ENCODE data around the gene ANKRD60.
A peak's percentile ranks its signal among the peaks of the same experiment; 100 is the strongest.

ANKRD60 gene

GRCh38 chr20:58222446-58222845, 6.0 kb downstream of the ANKRD60 start:
- no peak for DNase-seq

GRCh38 chr20:58219342-58219700, 9.1 kb downstream of the ANKRD60 start:
- DNase-seq, result no peak

- no peak for DNase-seq
Measured at GRCh38 chr20:58218665-58219341, 9.7 kb downstream of the ANKRD60 start.

GRCh38 chr20:58216334-58216733, 12.1 kb downstream of the ANKRD60 start:
- DNase-seq, result no peak

GRCh38 chr20:58215116-58215515, 13.3 kb downstream of the ANKRD60 start:
- DNase-seq, result no peak

- no peak for DNase-seq
Measured at GRCh38 chr20:58214310-58214709, 14.1 kb downstream of the ANKRD60 start.

GRCh38 chr20:58213716-58214115, 14.7 kb downstream of the ANKRD60 start:
- no peak for DNase-seq

GRCh38 chr20:58213121-58213520, 15.3 kb downstream of the ANKRD60 start:
- no peak for DNase-seq

- DNase-seq, result no peak
Measured at GRCh38 chr20:58212636-58213035, 15.8 kb downstream of the ANKRD60 start.

GRCh38 chr20:58210398-58210747, 18.1 kb downstream of the ANKRD60 start:
- no peak for DNase-seq

GRCh38 chr20:58209652-58210397, 18.6 kb downstream of the ANKRD60 start:
- DNase-seq, result peak; percentile 61

- no peak for DNase-seq
Measured at GRCh38 chr20:58208944-58209343, 19.5 kb downstream of the ANKRD60 start.

- no peak for DNase-seq
Measured at GRCh38 chr20:58205850-58206249, 22.6 kb downstream of the ANKRD60 start.

GRCh38 chr20:58202044-58202443, 26.4 kb downstream of the ANKRD60 start:
- DNase-seq, result no peak

GRCh38 chr20:58201616-58202015, 26.8 kb downstream of the ANKRD60 start:
- DNase-seq, result no peak

- no peak for DNase-seq
Measured at GRCh38 chr20:58199469-58199868, 29.0 kb downstream of the ANKRD60 start.

GRCh38 chr20:58198901-58199355, 29.5 kb downstream of the ANKRD60 start:
- no peak for DNase-seq

- DNase-seq, result no peak
Measured at GRCh38 chr20:58198384-58198783, 30.1 kb downstream of the ANKRD60 start.

- DNase-seq, result no peak
Measured at GRCh38 chr20:58197185-58197469, 31.3 kb downstream of the ANKRD60 start.

GRCh38 chr20:58196402-58197184, 31.9 kb downstream of the ANKRD60 start:
- no peak for DNase-seq

- DNase-seq, result no peak
Measured at GRCh38 chr20:58195047-58195446, 33.4 kb downstream of the ANKRD60 start.

GRCh38 chr20:58194175-58194791, 34.2 kb downstream of the ANKRD60 start:
- no peak for DNase-seq

GRCh38 chr20:58192567-58192966, 35.9 kb downstream of the ANKRD60 start:
- DNase-seq, result no peak

- no peak for DNase-seq
Measured at GRCh38 chr20:58192065-58192464, 36.4 kb downstream of the ANKRD60 start.

All from NCI-H1105 (cell line).